ENCODE measurements around the gene EYA2. TPM values are rescaled to one million over a fixed set of nuclear protein-coding genes. Genes with fewer than 3 reads are reported as not detected.

Gene EYA2
- total RNA-seq, 1 experiment from 2014 or later: 0.33 TPM

DNA sequence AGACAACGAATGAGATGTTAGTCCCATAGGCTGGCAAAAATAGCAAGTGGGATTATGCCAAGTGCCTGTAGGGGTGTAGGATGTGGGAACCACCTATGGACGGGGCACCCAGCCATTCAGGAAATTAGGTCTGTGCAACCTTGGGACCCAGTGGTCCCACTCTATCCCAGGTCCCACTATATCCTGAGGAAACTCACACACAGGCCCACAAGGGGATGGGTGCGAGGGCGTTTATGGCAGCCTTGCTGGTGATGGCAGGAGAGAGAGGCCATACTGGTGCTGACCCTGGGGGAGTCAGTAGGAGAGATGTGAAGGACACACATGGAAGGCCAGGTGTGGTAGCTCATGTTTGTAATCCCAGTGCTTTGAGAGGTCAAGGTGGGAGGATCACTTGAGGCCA lies 163.6 kb downstream of the EYA2 start:
- H3K36me3 ChIP-seq (ENCODE audit: low read depth, low read length): no peaks in the 10 kb centered on the region
- H3K4me2 ChIP-seq (ENCODE audit: low read length): no peak overlapping the region
- CTCF ChIA-PET: no interaction called here
- no peaks in the 10 kb centered on the region for H4K20me1 ChIP-seq (ENCODE audit: low read length)
- H2AFZ ChIP-seq (ENCODE audit: low read length): no peak overlapping the region
- no peak overlapping the region for H3K4me3 ChIP-seq (ENCODE audit: low read length)
- no peak overlapping the region for H3K9ac ChIP-seq (ENCODE audit: low read length)
- peaks cover 8% of the 10 kb centered on the region; the same call in 1 of the 2 replicates for H3K27me3 ChIP-seq (ENCODE audit: low read length)
- H3K27ac ChIP-seq (ENCODE audit: low read length): no peak overlapping the region
- DNase-seq (no peak), ATAC-seq (no peak)
- no peaks in the 10 kb centered on the region for H3K9me2 ChIP-seq (replicated peaks; ENCODE audit: low read length)
- TF ChIP-seq EZH2 (IDR thresholded peaks at IDR 0.05; ENCODE audit: low read length, unreplicated experiment): no peak
- no peak for TF ChIP-seq EZH2phosphoT487 (IDR thresholded peaks at IDR 0.05; ENCODE audit: borderline replicate concordance, low read length)
- TF ChIP-seq, protein P1, sequence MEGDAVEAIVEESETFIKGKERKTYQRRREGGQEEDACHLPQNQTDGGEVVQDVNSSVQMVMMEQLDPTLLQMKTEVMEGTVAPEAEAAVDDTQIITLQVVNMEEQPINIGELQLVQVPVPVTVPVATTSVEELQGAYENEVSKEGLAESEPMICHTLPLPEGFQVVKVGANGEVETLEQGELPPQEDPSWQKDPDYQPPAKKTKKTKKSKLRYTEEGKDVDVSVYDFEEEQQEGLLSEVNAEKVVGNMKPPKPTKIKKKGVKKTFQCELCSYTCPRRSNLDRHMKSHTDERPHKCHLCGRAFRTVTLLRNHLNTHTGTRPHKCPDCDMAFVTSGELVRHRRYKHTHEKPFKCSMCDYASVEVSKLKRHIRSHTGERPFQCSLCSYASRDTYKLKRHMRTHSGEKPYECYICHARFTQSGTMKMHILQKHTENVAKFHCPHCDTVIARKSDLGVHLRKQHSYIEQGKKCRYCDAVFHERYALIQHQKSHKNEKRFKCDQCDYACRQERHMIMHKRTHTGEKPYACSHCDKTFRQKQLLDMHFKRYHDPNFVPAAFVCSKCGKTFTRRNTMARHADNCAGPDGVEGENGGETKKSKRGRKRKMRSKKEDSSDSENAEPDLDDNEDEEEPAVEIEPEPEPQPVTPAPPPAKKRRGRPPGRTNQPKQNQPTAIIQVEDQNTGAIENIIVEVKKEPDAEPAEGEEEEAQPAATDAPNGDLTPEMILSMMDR (conservative IDR thresholded peaks at IDR 0.05; ENCODE audit: low read depth, low read length): no peak
- no peaks in the 10 kb centered on the region for H3K79me2 ChIP-seq (ENCODE audit: low read length)
- POLR2A ChIA-PET (ENCODE audit: unreplicated experiment): no interaction called here
- no peaks in the 10 kb centered on the region for H3F3A ChIP-seq (ENCODE audit: low read length, unreplicated experiment)
- BruUV-seq (replicated peaks): no TSS peak
- intact Hi-C loops (cut with micrococcal nuclease): no loop called here
- H3K9me3 ChIP-seq (ENCODE audit: low read length): no peaks in the 10 kb centered on the region
- no peaks in the 10 kb centered on the region for H3K4me1 ChIP-seq (ENCODE audit: insufficient read depth, low read length)

DNA sequence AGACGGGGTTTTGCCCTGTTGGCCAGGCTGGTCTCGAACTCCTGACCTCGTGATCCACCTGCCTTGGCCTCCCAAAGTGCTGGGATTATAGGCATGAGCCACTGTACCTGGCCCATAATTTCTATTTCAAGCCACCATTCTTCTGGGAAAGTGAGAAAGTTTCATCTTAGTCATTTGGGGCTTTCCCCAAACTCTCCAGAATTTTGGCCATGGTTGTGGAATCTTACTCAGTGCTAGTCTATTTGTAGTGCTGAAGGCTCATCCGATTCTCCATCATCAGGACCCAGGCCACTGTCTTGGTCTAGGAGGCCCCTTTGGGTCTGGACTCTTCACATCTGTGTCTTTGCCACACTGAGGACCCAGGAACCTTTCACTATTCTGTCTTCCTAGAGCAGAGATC lies 164.9 kb downstream of the EYA2 start:
- H4K20me1 ChIP-seq (ENCODE audit: low read length): no peaks in the 10 kb centered on the region
- H3K9me2 ChIP-seq (replicated peaks; ENCODE audit: low read length): no peaks in the 10 kb centered on the region
- ATAC-seq: no peak
- H3K4me1 ChIP-seq (ENCODE audit: insufficient read depth, low read length): no peaks in the 10 kb centered on the region
- no peak overlapping the region for H3K4me3 ChIP-seq (ENCODE audit: low read length)
- POLR2A ChIA-PET (ENCODE audit: unreplicated experiment): no interaction called here
- BruUV-seq (replicated peaks): no TSS peak
- CTCF ChIA-PET: no interaction called here
- H3K9me3 ChIP-seq (ENCODE audit: low read length): no peaks in the 10 kb centered on the region
- H2AFZ ChIP-seq (ENCODE audit: low read length): no peak overlapping the region
- TF ChIP-seq EZH2phosphoT487 (IDR thresholded peaks at IDR 0.05; ENCODE audit: borderline replicate concordance, low read length) (no peak), EZH2 (IDR thresholded peaks at IDR 0.05; ENCODE audit: low read length, unreplicated experiment) (no peak)
- TF ChIP-seq, protein P1 (conservative IDR thresholded peaks at IDR 0.05; ENCODE audit: low read depth, low read length): no peak
- no peak overlapping the region for H3K9ac ChIP-seq (ENCODE audit: low read length)
- DNase-seq: no peak
- H3K4me2 ChIP-seq (ENCODE audit: low read length): no peak overlapping the region
- H3K79me2 ChIP-seq (ENCODE audit: low read length): no peaks in the 10 kb centered on the region
- H3F3A ChIP-seq (ENCODE audit: low read length, unreplicated experiment): no peaks in the 10 kb centered on the region
- intact Hi-C loops (cut with micrococcal nuclease): no loop called here
- H3K36me3 ChIP-seq (ENCODE audit: low read depth, low read length): no peaks in the 10 kb centered on the region
- no peak overlapping the region for H3K27ac ChIP-seq (ENCODE audit: low read length)
- H3K27me3 ChIP-seq (ENCODE audit: low read length): peaks cover 8% of the 10 kb centered on the region; the same call in 1 of the 2 replicates

DNA sequence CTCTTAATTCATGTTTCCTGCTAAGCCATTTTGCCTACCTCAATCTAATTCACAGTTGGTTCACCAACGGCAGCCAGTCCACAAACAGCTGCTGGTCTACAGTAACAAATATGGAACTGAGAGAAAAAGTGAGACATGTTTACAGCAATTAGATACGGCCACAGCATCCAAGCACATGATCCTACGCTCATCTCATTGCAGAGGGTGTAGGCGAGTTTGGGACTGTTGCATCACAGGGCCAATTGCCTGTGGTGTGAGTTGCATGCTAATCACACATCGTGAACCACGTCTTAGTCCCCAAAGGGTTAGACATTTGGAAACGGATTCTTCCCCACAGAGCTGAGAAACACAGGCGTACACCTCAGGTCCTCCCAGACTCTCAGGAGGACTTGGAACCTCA lies 166.9 kb downstream of the EYA2 start:
- no peaks in the 10 kb centered on the region for H3K36me3 ChIP-seq (ENCODE audit: low read depth, low read length)
- H3K27me3 ChIP-seq (ENCODE audit: low read length): no peaks in the 10 kb centered on the region
- no peak for TF ChIP-seq EZH2 (IDR thresholded peaks at IDR 0.05; ENCODE audit: low read length, unreplicated experiment)
- TF ChIP-seq EZH2phosphoT487 (IDR thresholded peaks at IDR 0.05; ENCODE audit: borderline replicate concordance, low read length): no peak
- TF ChIP-seq, protein P1 (conservative IDR thresholded peaks at IDR 0.05; ENCODE audit: low read depth, low read length): no peak
- H3K4me2 ChIP-seq (ENCODE audit: low read length): no peak overlapping the region
- no peaks in the 10 kb centered on the region for H3K9me3 ChIP-seq (ENCODE audit: low read length)
- ATAC-seq (no peak), DNase-seq (no peak)
- H3K79me2 ChIP-seq (ENCODE audit: low read length): no peaks in the 10 kb centered on the region
- intact Hi-C loops (cut with micrococcal nuclease): no loop called here
- H3K4me3 ChIP-seq (ENCODE audit: low read length): no peak overlapping the region
- no TSS peak for BruUV-seq (replicated peaks)
- no peaks in the 10 kb centered on the region for H3K9me2 ChIP-seq (replicated peaks; ENCODE audit: low read length)
- H4K20me1 ChIP-seq (ENCODE audit: low read length): no peaks in the 10 kb centered on the region
- ChIA-PET CTCF (no interaction called here), POLR2A (ENCODE audit: unreplicated experiment) (no interaction called here)
- no peak overlapping the region for H2AFZ ChIP-seq (ENCODE audit: low read length)
- no peak overlapping the region for H3K9ac ChIP-seq (ENCODE audit: low read length)
- H3F3A ChIP-seq (ENCODE audit: low read length, unreplicated experiment): no peaks in the 10 kb centered on the region
- H3K4me1 ChIP-seq (ENCODE audit: insufficient read depth, low read length): no peaks in the 10 kb centered on the region
- no peak overlapping the region for H3K27ac ChIP-seq (ENCODE audit: low read length)
